Measurements from ENCODE around the gene RFLNA. TPM values are rescaled to one million over a fixed set of nuclear protein-coding genes. Genes with fewer than 3 reads are reported as not detected.

RFLNA gene
- total and polyA plus RNA-seq, 2 of the 4 experiments (the other 2 are of a cell fraction), result not detected

- no peaks in the 10 kb centered on the region for H3K9me3 ChIP-seq (ENCODE audit: control insufficient read depth, insufficient read depth, low read length)
- no peak overlapping the region for H4K91ac ChIP-seq (ENCODE audit: insufficient read depth, low read depth, low read length)
- ATAC-seq (ENCODE audit: low read depth), result no peak
- 95% methylated on average over 4 of the region's 15 CpGs; no CpG with 5 or more reads in 1 of the 2 experiments for WGBS, 2 experiments (ENCODE audit: extremely low coverage in 2 of 2, insufficient read length in 1 of 2)
- no peaks in the 10 kb centered on the region for H3K9me1 ChIP-seq (ENCODE audit: insufficient read depth, low read length)
- POLR2A ChIA-PET (ENCODE audit: unreplicated experiment), result no interaction called here
- intact Hi-C loops (cut with micrococcal nuclease), result no loop called here
- H3K18ac ChIP-seq (ENCODE audit: low read depth, low read length), result no peak overlapping the region
- CTCF ChIA-PET, result no interaction called here
- peaks cover 24 to 69% of the 10 kb centered on the region in 2 experiments for H3K79me1 ChIP-seq (ENCODE audit: low read depth in 1 of 2, low read length in 2 of 2)
- no peak overlapping the region for H3K23ac ChIP-seq (ENCODE audit: low read depth, low read length)
- H3K4me3 ChIP-seq (ENCODE audit: insufficient read depth, low read depth, low read length), result no peak overlapping the region
- no peak overlapping the region for H3K9ac ChIP-seq (ENCODE audit: low read depth, low read length)
- H3K4ac ChIP-seq (ENCODE audit: low read depth, low read length), result no peak overlapping the region
- H3K4me2 ChIP-seq (ENCODE audit: low read depth, low read length), result no peak overlapping the region
- no peak overlapping the region for H4K5ac ChIP-seq (ENCODE audit: low read depth, low read length)
- no peak overlapping the region for H3K14ac ChIP-seq (replicated peaks; ENCODE audit: low read depth, low read length)
- H2BK5ac ChIP-seq (ENCODE audit: low read depth, low read length, poor library complexity, severe bottlenecking), result no peak overlapping the region
- H3K27ac ChIP-seq (ENCODE audit: insufficient read depth, low read length), result no peak overlapping the region
- in situ Hi-C loops (cut with MboI; ENCODE audit: low sequenced_read_pairs), result no loop called here
- dilution Hi-C loops (cut with HindIII; ENCODE audit: low sequenced_read_pairs, unreplicated experiment), result no loop called here
- H3K4me1 ChIP-seq (ENCODE audit: control insufficient read depth, insufficient read depth, low read length), result no peaks in the 10 kb centered on the region
- H3K56ac ChIP-seq (ENCODE audit: extremely low read depth, insufficient read depth, low read length), result no peak overlapping the region
- peaks cover 93% of the 10 kb centered on the region for H4K20me1 ChIP-seq (ENCODE audit: insufficient read depth, low read length)
- H2BK20ac ChIP-seq (ENCODE audit: low read depth, low read length), result no peak overlapping the region
- peaks cover 62% of the 10 kb centered on the region for H3K36me3 ChIP-seq (ENCODE audit: control insufficient read depth, insufficient read depth, low read length)
- no peak overlapping the region for H2AK5ac ChIP-seq (ENCODE audit: low read depth, low read length)
- H4K8ac ChIP-seq (ENCODE audit: low read depth in 2 of 2, low read length in 2 of 2), result no peak overlapping the region
- peak overlapping the region; percentile 81 for H2AK9ac ChIP-seq (replicated peaks; ENCODE audit: low read depth, low read length, poor library complexity)
- H2AFZ ChIP-seq (replicated peaks; ENCODE audit: low read length, poor library complexity), result no peak overlapping the region
- no peak overlapping the region for H2BK120ac ChIP-seq (ENCODE audit: low read depth, low read length)
- no peak for TF ChIP-seq FOS (IDR thresholded peaks at IDR 0.05; ENCODE audit: low read depth, low read length)
- H3K27me3 ChIP-seq (ENCODE audit: control insufficient read depth, insufficient read depth, low read length), result no peaks in the 10 kb centered on the region
- DNase-seq, result no peak
- no peak overlapping the region for H2BK15ac ChIP-seq (ENCODE audit: low read depth, low read length)
- BruUV-seq (replicated peaks), result no TSS peak
Measured at GRCh38 chr12:124361996-124362395, 67.1 kb downstream of the RFLNA start.

Measured in IMR-90 (cell line).